ENCODE measurements around the gene TCP11L2.
"Not testable (repeated sequence)": the region's sequence is repeated elsewhere in the genome, so short reads cannot be mapped to it uniquely, and the experiment has no call there.

The TCP11L2 gene

GRCh38 chr12:106369624-106370346 is 67.3 kb downstream of the TCP11L2 start:
- H3K18ac ChIP-seq (ENCODE audit: low read length): no peak overlapping the region
- H2BK15ac ChIP-seq (ENCODE audit: low read length): no peak overlapping the region
- no peak overlapping the region for H3K27ac ChIP-seq (replicated peaks; ENCODE audit: low read length)
- no peaks in the 10 kb centered on the region for H3K4me1 ChIP-seq (ENCODE audit: control insufficient read depth in 2 of 2, insufficient read depth in 1 of 2, low read depth in 1 of 2, low read length in 2 of 2)
- no CpG with 5 or more reads among the region's 6 CpGs for WGBS, 2 donors (ENCODE audit: extremely low coverage in 2 of 2, insufficient read length in 2 of 2, insufficient replicate concordance in 1 of 2)
- H3K9ac ChIP-seq (ENCODE audit: low read depth, low read length, poor library complexity): no peak overlapping the region
- no peak overlapping the region for H3K23ac ChIP-seq (ENCODE audit: low read depth, low read length, poor library complexity)
- no peak overlapping the region for H4K91ac ChIP-seq (ENCODE audit: low read depth, low read length, poor library complexity)
- no peak overlapping the region for H2AFZ ChIP-seq (ENCODE audit: low read length)
- H2AK5ac ChIP-seq (ENCODE audit: low read depth, low read length): no peak overlapping the region
- no peak overlapping the region for H4K8ac ChIP-seq (ENCODE audit: low read depth, low read length)
- H3K14ac ChIP-seq (ENCODE audit: low read length): no peak overlapping the region
- no peak overlapping the region for H3K4me2 ChIP-seq (ENCODE audit: insufficient read depth, low read length, poor library complexity, severe bottlenecking)
- H3K4ac ChIP-seq (ENCODE audit: low read length): no peak overlapping the region
- H2BK12ac ChIP-seq (ENCODE audit: low read length): no peak overlapping the region
- no peaks in the 10 kb centered on the region for H3K27me3 ChIP-seq (ENCODE audit: control insufficient read depth in 3 of 3, insufficient read depth in 3 of 3, low read depth in 1 of 3, low read length in 3 of 3)
- no peak overlapping the region for H2BK5ac ChIP-seq (ENCODE audit: low read length)
- H3K36me3 ChIP-seq (replicated peaks in 1 of 2; ENCODE audit: control insufficient read depth in 2 of 2, insufficient read depth in 2 of 2, low read length in 2 of 2): peaks cover 0 to 63% of the 10 kb centered on the region in 2 donors
- DNase-seq (ENCODE audit: low spot score): no peak
- no peaks in the 10 kb centered on the region for H3K79me1 ChIP-seq (ENCODE audit: low read depth, low read length)
- H3K4me3 ChIP-seq (ENCODE audit: low read length in 2 of 2): no peak overlapping the region
- no peak overlapping the region for H2BK120ac ChIP-seq (ENCODE audit: low read depth, low read length)
- H3K9me3 ChIP-seq (replicated peaks in 1 of 2; ENCODE audit: control insufficient read depth in 2 of 2, insufficient read depth in 1 of 2, low read depth in 1 of 2, low read length in 2 of 2): no peaks in the 10 kb centered on the region

GRCh38 chr12:106378788-106379187 is 76.3 kb downstream of the TCP11L2 start:
- Histone ChIP-seq H2BK15ac (ENCODE audit: low read length) (no peak overlapping the region), H2BK12ac (ENCODE audit: low read length) (no peak overlapping the region), H3K18ac (ENCODE audit: low read length) (no peak overlapping the region), H2BK5ac (ENCODE audit: low read length) (no peak overlapping the region), H3K4ac (ENCODE audit: low read length) (no peak overlapping the region), H3K4me3 (ENCODE audit: low read length in 2 of 2) (no peak overlapping the region), H3K4me2 (ENCODE audit: insufficient read depth, low read length, poor library complexity, severe bottlenecking) (no peak overlapping the region), H2AFZ (ENCODE audit: low read length) (no peak overlapping the region), H3K9me3 (replicated peaks in 1 of 2; ENCODE audit: control insufficient read depth in 2 of 2, insufficient read depth in 1 of 2, low read depth in 1 of 2, low read length in 2 of 2) (peaks cover 0 to 43% of the 10 kb centered on the region in 2 donors), H3K23ac (ENCODE audit: low read depth, low read length, poor library complexity) (no peak overlapping the region), H3K27me3 (ENCODE audit: control insufficient read depth in 3 of 3, insufficient read depth in 3 of 3, low read depth in 1 of 3, low read length in 3 of 3) (no peaks in the 10 kb centered on the region), H3K79me1 (ENCODE audit: low read depth, low read length) (no peaks in the 10 kb centered on the region), H3K36me3 (replicated peaks in 1 of 2; ENCODE audit: control insufficient read depth in 2 of 2, insufficient read depth in 2 of 2, low read length in 2 of 2) (peaks cover 0 to 80% of the 10 kb centered on the region in 2 donors), H3K27ac (replicated peaks; ENCODE audit: low read length) (no peak overlapping the region), H4K91ac (ENCODE audit: low read depth, low read length, poor library complexity) (no peak overlapping the region), H3K4me1 (ENCODE audit: control insufficient read depth in 2 of 2, insufficient read depth in 1 of 2, low read depth in 1 of 2, low read length in 2 of 2) (no peaks in the 10 kb centered on the region), H2BK120ac (ENCODE audit: low read depth, low read length) (no peak overlapping the region), H3K9ac (ENCODE audit: low read depth, low read length, poor library complexity) (no peak overlapping the region), H3K14ac (ENCODE audit: low read length) (no peak overlapping the region), H4K8ac (ENCODE audit: low read depth, low read length) (no peak overlapping the region), H2AK5ac (ENCODE audit: low read depth, low read length) (no peak overlapping the region)
- no CpG with 5 or more reads among the region's 4 CpGs for WGBS, 2 donors (ENCODE audit: extremely low coverage in 2 of 2, insufficient read length in 2 of 2, insufficient replicate concordance in 1 of 2)
- no peak for DNase-seq (ENCODE audit: low spot score)

GRCh38 chr12:106380954-106381353 is 78.4 kb downstream of the TCP11L2 start:
- WGBS, 2 donors (ENCODE audit: extremely low coverage in 2 of 2, insufficient read length in 2 of 2, insufficient replicate concordance in 1 of 2): no CpG with 5 or more reads among the region's 1 CpG
- no peak overlapping the region for H4K8ac ChIP-seq (ENCODE audit: low read depth, low read length)
- no peak overlapping the region for H3K23ac ChIP-seq (ENCODE audit: low read depth, low read length, poor library complexity)
- no peak overlapping the region for H3K4ac ChIP-seq (ENCODE audit: low read length)
- H3K4me1 ChIP-seq (ENCODE audit: control insufficient read depth in 2 of 2, insufficient read depth in 1 of 2, low read depth in 1 of 2, low read length in 2 of 2): no peaks in the 10 kb centered on the region
- no peak overlapping the region for H3K4me2 ChIP-seq (ENCODE audit: insufficient read depth, low read length, poor library complexity, severe bottlenecking)
- no peak overlapping the region for H4K91ac ChIP-seq (ENCODE audit: low read depth, low read length, poor library complexity)
- H3K79me1 ChIP-seq (ENCODE audit: low read depth, low read length): no peaks in the 10 kb centered on the region
- H3K18ac ChIP-seq (ENCODE audit: low read length): no peak overlapping the region
- H3K36me3 ChIP-seq (replicated peaks in 1 of 2; ENCODE audit: control insufficient read depth in 2 of 2, insufficient read depth in 2 of 2, low read length in 2 of 2): peaks cover 4 to 92% of the 10 kb centered on the region in 2 donors
- H3K14ac ChIP-seq (ENCODE audit: low read length): no peak overlapping the region
- H2BK120ac ChIP-seq (ENCODE audit: low read depth, low read length): no peak overlapping the region
- no peak overlapping the region for H2BK5ac ChIP-seq (ENCODE audit: low read length)
- no peak overlapping the region for H3K9ac ChIP-seq (ENCODE audit: low read depth, low read length, poor library complexity)
- no peak overlapping the region for H2BK12ac ChIP-seq (ENCODE audit: low read length)
- H3K4me3 ChIP-seq (ENCODE audit: low read length in 2 of 2): no peak overlapping the region
- no peak for DNase-seq (ENCODE audit: low spot score)
- H3K27ac ChIP-seq (replicated peaks; ENCODE audit: low read length): no peak overlapping the region
- no peak overlapping the region for H2BK15ac ChIP-seq (ENCODE audit: low read length)
- no peaks in the 10 kb centered on the region for H3K27me3 ChIP-seq (ENCODE audit: control insufficient read depth in 3 of 3, insufficient read depth in 3 of 3, low read depth in 1 of 3, low read length in 3 of 3)
- no peak overlapping the region for H2AFZ ChIP-seq (ENCODE audit: low read length)
- H2AK5ac ChIP-seq (ENCODE audit: low read depth, low read length): no peak overlapping the region
- peaks cover 0 to 40% of the 10 kb centered on the region in 2 donors for H3K9me3 ChIP-seq (replicated peaks in 1 of 2; ENCODE audit: control insufficient read depth in 2 of 2, insufficient read depth in 1 of 2, low read depth in 1 of 2, low read length in 2 of 2)

GRCh38 chr12:106381866-106382265 is 79.3 kb downstream of the TCP11L2 start:
- H4K8ac ChIP-seq (ENCODE audit: low read depth, low read length); H3K14ac ChIP-seq (ENCODE audit: low read length); H3K27ac ChIP-seq (replicated peaks; ENCODE audit: low read length); H2AFZ ChIP-seq (ENCODE audit: low read length); H3K4me2 ChIP-seq (ENCODE audit: insufficient read depth, low read length, poor library complexity, severe bottlenecking); H2BK5ac ChIP-seq (ENCODE audit: low read length); H3K18ac ChIP-seq (ENCODE audit: low read length); H2BK120ac ChIP-seq (ENCODE audit: low read depth, low read length); H3K4me1 ChIP-seq (ENCODE audit: control insufficient read depth in 2 of 2, insufficient read depth in 1 of 2, low read depth in 1 of 2, low read length in 2 of 2); H2BK15ac ChIP-seq (ENCODE audit: low read length); H3K9ac ChIP-seq (ENCODE audit: low read depth, low read length, poor library complexity); H2BK12ac ChIP-seq (ENCODE audit: low read length); DNase-seq (ENCODE audit: low spot score); H3K23ac ChIP-seq (ENCODE audit: low read depth, low read length, poor library complexity); H3K27me3 ChIP-seq (ENCODE audit: control insufficient read depth in 3 of 3, insufficient read depth in 3 of 3, low read depth in 1 of 3, low read length in 3 of 3); H2AK5ac ChIP-seq (ENCODE audit: low read depth, low read length); H3K4me3 ChIP-seq (ENCODE audit: low read length in 2 of 2); H3K4ac ChIP-seq (ENCODE audit: low read length); H4K91ac ChIP-seq (ENCODE audit: low read depth, low read length, poor library complexity); H3K79me1 ChIP-seq (ENCODE audit: low read depth, low read length): not testable (repeated sequence)
- no CpG with 5 or more reads among the region's 4 CpGs for WGBS, 2 donors (ENCODE audit: extremely low coverage in 2 of 2, insufficient read length in 2 of 2, insufficient replicate concordance in 1 of 2)
- Histone ChIP-seq H3K36me3 (replicated peaks in 1 of 2; ENCODE audit: control insufficient read depth in 2 of 2, insufficient read depth in 2 of 2, low read length in 2 of 2) (peaks cover 4 to 83% of the 10 kb centered on the region in 2 donors), H3K9me3 (replicated peaks in 1 of 2; ENCODE audit: control insufficient read depth in 2 of 2, insufficient read depth in 1 of 2, low read depth in 1 of 2, low read length in 2 of 2) (peaks cover 0 to 40% of the 10 kb centered on the region in 2 donors)
